Urinary bladder (tissue), 4 donors: ENCODE data around the gene SRGAP3. TPM values are rescaled to one million over a fixed set of nuclear protein-coding genes. Genes with fewer than 3 reads are reported as not detected.

ENCODE experiments used
- DNase-seq: peaks from one replicate; pipeline ENCODE4 v3.0.0-alpha.2; 2015; ENCODE audit errors: extremely low spot score
- H3K27ac ChIP-seq: one replicate; pipeline ENCODE4 v1.5.1; 2013; ENCODE audit warnings: low read depth, mild to moderate bottlenecking, moderate library complexity
- H3K36me3 ChIP-seq: one replicate; pipeline ENCODE4 v1.6.1; 2013; ENCODE audit warnings: mild to moderate bottlenecking, moderate library complexity; ENCODE audit not compliant: insufficient read depth
- H3K4me1 ChIP-seq: one replicate; pipeline ENCODE4 v1.6.1; 2013; ENCODE audit warnings: mild to moderate bottlenecking, moderate library complexity; ENCODE audit not compliant: insufficient read depth
- H3K4me3 ChIP-seq: one replicate; pipeline ENCODE4 v1.5.1; 2013; ENCODE audit warnings: low read depth, low read length
- WGBS: extraction: QIAGEN DNeasy Blood & Tissue Kit; methylation state at CpG from one replicate; pipeline ENCODE4 v1.1.7; 2013; 5-methylcytosine and 5-hydroxymethylcytosine counted together
- polyA plus RNA-seq: library from polyadenylated mRNA; stranded (reverse); fragments of 200-250 nt; gene quantifications from one replicate; pipeline ENCODE4 v1.2.3, GENCODE V29; 2013
- total RNA-seq: library from RNA; depleted of rRNA; stranded (reverse); fragments of >200 nt; gene quantifications from one replicate; pipeline ENCODE4 v1.2.3, GENCODE V29; 2014
- donor health status: healthy with polysubstance abuse.
- donor health status: healthy.

Gene SRGAP3
- total and polyA plus RNA-seq, 2 donors: 3.1 to 21.4 TPM

- DNase-seq: no peak
- H3K36me3 ChIP-seq: no peaks in the 10 kb centered on the region
- 91% methylated on average over 1 of the region's 1 CpG for WGBS
- no peaks in the 10 kb centered on the region for H3K4me1 ChIP-seq
- H3K4me3 ChIP-seq: no peak overlapping the region
- no peak overlapping the region for H3K27ac ChIP-seq
Observed at GRCh38 chr3:9081184-9081818, 168.1 kb downstream of the SRGAP3 start.

GRCh38 chr3:9080163-9080562, 169.3 kb downstream of the SRGAP3 start:
- no peaks in the 10 kb centered on the region for H3K36me3 ChIP-seq
- H3K4me3 ChIP-seq: no peak overlapping the region
- no peaks in the 10 kb centered on the region for H3K4me1 ChIP-seq
- no peak overlapping the region for H3K27ac ChIP-seq
- no peak for DNase-seq
- 90% methylated on average over 2 of the region's 2 CpGs for WGBS

- DNase-seq: no peak
- 83% methylated on average over 8 of the region's 8 CpGs for WGBS
- H3K36me3 ChIP-seq: no peaks in the 10 kb centered on the region
- no peaks in the 10 kb centered on the region for H3K4me1 ChIP-seq
- H3K4me3 ChIP-seq: no peak overlapping the region
- no peak overlapping the region for H3K27ac ChIP-seq
Observed at GRCh38 chr3:9079676-9080075, 169.8 kb downstream of the SRGAP3 start.

GRCh38 chr3:9078561-9079240, 170.7 kb downstream of the SRGAP3 start:
- WGBS: 86% methylated on average over 5 of the region's 5 CpGs
- no peak overlapping the region for H3K4me3 ChIP-seq

GRCh38 chr3:9077029-9077428, 172.4 kb downstream of the SRGAP3 start:
- no peak overlapping the region for H3K27ac ChIP-seq
- no peaks in the 10 kb centered on the region for H3K4me1 ChIP-seq
- no peak for DNase-seq
- no peaks in the 10 kb centered on the region for H3K36me3 ChIP-seq
- 75% methylated on average over 4 of the region's 4 CpGs for WGBS
- H3K4me3 ChIP-seq: no peak overlapping the region

More at GRCh38 chr3:9078561-9079240, 170.7 kb downstream of the SRGAP3 start:
- no peaks in the 10 kb centered on the region for H3K4me1 ChIP-seq
- H3K27ac ChIP-seq: no peak overlapping the region
- no peaks in the 10 kb centered on the region for H3K36me3 ChIP-seq
- no peak for DNase-seq

GRCh38 chr3:9075762-9076161, 173.7 kb downstream of the SRGAP3 start:
- Histone ChIP-seq H3K4me1 (no peaks in the 10 kb centered on the region), H3K4me3 (no peak overlapping the region), H3K27ac (no peak overlapping the region), H3K36me3 (no peaks in the 10 kb centered on the region)
- 93% methylated on average over 1 of the region's 1 CpG for WGBS
- DNase-seq: no peak

GRCh38 chr3:9074079-9074478, 175.4 kb downstream of the SRGAP3 start:
- DNase-seq: no peak
- H3K4me3 ChIP-seq: no peak overlapping the region
- WGBS: 64% methylated on average over 5 of the region's 5 CpGs

GRCh38 chr3:9072667-9073009, 176.8 kb downstream of the SRGAP3 start:
- Histone ChIP-seq H3K4me3 (no peak overlapping the region), H3K36me3 (no peaks in the 10 kb centered on the region), H3K4me1 (no peaks in the 10 kb centered on the region), H3K27ac (no peak overlapping the region)
- DNase-seq: no peak
- WGBS: 80% methylated on average over 6 of the region's 6 CpGs

More at GRCh38 chr3:9074079-9074478, 175.4 kb downstream of the SRGAP3 start:
- no peaks in the 10 kb centered on the region for H3K4me1 ChIP-seq
- no peaks in the 10 kb centered on the region for H3K36me3 ChIP-seq
- H3K27ac ChIP-seq: no peak overlapping the region

GRCh38 chr3:9071936-9072666, 177.3 kb downstream of the SRGAP3 start:
- DNase-seq: no peak
- H3K4me1 ChIP-seq: no peaks in the 10 kb centered on the region
- H3K27ac ChIP-seq: no peak overlapping the region
- no peak overlapping the region for H3K4me3 ChIP-seq
- WGBS: 88% methylated on average over 10 of the region's 10 CpGs
- no peaks in the 10 kb centered on the region for H3K36me3 ChIP-seq

GRCh38 chr3:9070961-9071360, 178.5 kb downstream of the SRGAP3 start:
- WGBS: 90% methylated on average over 2 of the region's 2 CpGs

GRCh38 chr3:9069971-9070370, 179.5 kb downstream of the SRGAP3 start:
- Histone ChIP-seq H3K27ac (no peak overlapping the region), H3K4me3 (no peak overlapping the region), H3K36me3 (no peaks in the 10 kb centered on the region), H3K4me1 (no peaks in the 10 kb centered on the region)
- no peak for DNase-seq
- WGBS: 94% methylated on average over 1 of the region's 1 CpG

More at GRCh38 chr3:9070961-9071360, 178.5 kb downstream of the SRGAP3 start:
- no peaks in the 10 kb centered on the region for H3K4me1 ChIP-seq
- no peak overlapping the region for H3K4me3 ChIP-seq
- no peak for DNase-seq
- H3K36me3 ChIP-seq: no peaks in the 10 kb centered on the region
- H3K27ac ChIP-seq: no peak overlapping the region

- DNase-seq: peak; percentile 59
- H3K4me1 ChIP-seq: no peaks in the 10 kb centered on the region
- H3K4me3 ChIP-seq: no peak overlapping the region
- no peak overlapping the region for H3K27ac ChIP-seq
- H3K36me3 ChIP-seq: no peaks in the 10 kb centered on the region
- 29% methylated on average over 5 of the region's 5 CpGs for WGBS
Observed at GRCh38 chr3:9068051-9068450, 181.4 kb downstream of the SRGAP3 start.

GRCh38 chr3:9067352-9067975, 182.0 kb downstream of the SRGAP3 start:
- no peak overlapping the region for H3K27ac ChIP-seq
- H3K4me3 ChIP-seq: no peak overlapping the region
- H3K4me1 ChIP-seq: no peaks in the 10 kb centered on the region
- H3K36me3 ChIP-seq: no peaks in the 10 kb centered on the region
- 30% methylated on average over 13 of the region's 13 CpGs for WGBS
- DNase-seq: no peak
